SIG-M5 treated with dmso at 0.1 percent for 504 hours (cell line): ENCODE results near the gene TEDC1.
"Not testable (repeated sequence)": the region's sequence is repeated elsewhere in the genome, so short reads cannot be mapped to it uniquely, and the experiment has no call there.

Experiments
- DNase-seq: peaks from one replicate; lab custom pipeline; 2025; ENCODE audit not compliant: unreplicated experiment; lab: John Stamatoyannopoulos, UW

The TEDC1 gene

DNA sequence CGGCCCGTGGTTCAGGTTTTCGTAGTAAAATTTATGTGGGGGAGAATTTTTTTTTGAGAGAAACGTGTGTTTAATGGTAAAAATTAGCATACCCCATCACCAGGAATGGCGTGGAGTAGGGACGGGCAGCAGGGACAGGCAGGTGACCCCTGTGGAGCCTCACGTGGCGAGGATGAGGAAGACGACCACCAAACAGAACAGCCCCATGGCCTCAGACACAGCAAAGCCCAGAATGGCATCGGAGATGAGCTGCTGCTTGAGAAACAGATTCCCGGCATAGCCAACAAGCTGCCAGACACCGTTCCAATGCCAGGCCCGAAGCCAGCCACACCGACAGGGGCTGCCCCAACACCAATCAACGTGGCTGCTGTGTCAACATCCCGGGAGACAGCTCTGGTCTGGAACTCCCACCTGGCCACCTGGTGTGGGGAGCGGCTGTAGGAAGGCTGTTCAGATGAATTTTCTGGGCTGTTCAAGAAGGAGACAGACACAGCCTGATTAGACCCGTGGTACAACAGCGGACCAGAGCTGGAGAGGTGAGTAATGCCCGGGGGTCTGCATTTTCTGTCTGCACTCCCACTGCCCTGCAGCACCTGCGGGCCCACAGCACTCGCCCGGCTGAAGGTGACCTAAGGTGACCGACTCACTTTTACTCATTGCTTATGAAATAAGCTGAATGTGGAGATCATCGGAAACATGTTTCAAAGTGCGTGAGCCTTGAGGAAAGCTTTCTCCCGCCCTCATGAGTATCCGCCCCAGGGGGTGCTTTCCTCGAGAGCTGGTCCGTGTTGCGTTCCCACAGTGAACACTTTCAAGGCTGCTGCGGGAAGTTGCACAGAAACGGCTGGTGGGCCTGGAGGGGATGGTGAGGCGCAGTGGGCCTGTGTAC, 45.9 kb downstream of the TEDC1 start:
- DNase-seq, result no peak

GRCh38 chr14:105537580-105538474, 46.8 kb downstream of the TEDC1 start:
- no peak for DNase-seq

DNA sequence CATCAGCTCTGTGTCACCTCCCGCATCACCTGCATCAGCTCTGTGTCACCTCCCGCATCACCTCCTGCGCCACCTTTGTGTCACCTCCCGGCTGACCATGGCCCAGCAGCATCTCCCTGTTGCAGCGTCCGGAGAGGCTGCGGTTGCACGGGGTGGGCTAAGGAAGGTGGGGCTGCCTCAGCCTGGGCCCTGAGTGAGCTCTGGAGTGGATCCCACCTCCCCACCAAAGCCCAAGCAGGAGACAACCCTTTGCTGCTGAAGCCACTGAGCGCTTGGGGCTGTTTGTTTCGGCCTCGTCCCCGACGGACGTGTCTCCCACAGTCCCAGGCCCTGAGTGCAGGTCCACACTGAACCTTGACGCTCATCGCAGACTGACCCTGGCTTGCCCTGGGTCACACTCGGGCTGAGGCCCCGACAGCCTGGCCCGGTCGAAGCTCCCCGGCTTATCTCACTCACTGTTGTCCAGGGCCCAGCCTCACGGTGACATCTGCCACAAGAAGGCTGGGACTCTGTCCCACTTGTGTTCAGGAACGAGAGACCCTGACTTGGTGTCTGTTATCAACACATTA, 47.5 kb downstream of the TEDC1 start:
- no peak for DNase-seq

- DNase-seq, result no peak
Measured at GRCh38 chr14:105540811-105541210, 49.8 kb downstream of the TEDC1 start.

DNA sequence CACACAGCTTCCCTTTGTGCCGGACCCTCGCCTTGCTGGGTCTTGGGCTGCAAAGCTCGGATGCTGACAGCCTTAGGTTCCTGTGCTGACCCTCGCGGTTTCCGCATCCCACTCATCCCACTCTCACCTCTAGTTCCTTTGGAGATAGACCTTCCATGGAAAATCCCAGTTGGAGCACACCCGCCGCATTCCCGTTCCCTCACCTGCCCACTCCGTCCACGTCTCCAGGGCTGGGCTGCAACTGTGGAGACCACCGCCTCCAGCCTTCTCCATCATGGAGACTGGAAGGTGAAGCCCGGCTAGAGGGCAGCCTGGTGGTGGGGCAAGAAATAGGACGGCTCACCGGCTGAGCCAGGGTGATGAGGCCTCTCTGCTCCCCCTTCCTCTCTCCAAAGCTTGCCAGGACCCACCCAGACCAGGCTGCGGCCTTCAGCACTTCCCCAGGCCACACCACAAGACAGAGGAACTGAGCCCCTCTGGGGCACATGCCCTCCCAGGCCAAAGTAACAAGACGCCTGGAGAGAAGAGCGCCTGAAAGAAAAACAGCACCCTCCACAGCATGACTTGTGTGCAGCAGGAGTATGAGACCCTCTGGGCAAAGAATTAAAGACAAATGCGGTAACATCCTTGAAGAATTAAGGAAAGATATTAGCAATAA, 50.3 kb downstream of the TEDC1 start:
- no peak for DNase-seq

DNA sequence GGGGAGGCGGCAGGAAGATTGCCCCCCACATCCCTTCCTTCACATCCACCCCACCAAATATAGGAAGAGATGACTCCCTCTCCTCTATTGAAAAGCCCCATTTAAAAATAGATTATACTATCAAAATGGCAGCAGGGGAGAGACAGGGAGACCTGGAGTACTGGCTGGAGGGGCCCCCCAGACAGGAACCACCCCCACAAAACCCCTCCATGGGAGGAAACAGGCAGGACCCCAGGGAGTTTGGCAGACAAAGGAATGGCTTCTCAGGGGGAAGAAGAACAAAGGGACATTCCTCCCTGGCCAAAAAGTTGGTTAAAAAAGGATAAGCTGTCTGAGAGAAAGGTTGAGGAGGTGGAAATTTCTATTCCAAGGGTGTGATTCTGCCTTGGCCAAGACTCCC, 54.6 kb downstream of the TEDC1 start:
- not testable (repeated sequence) for DNase-seq

GRCh38 chr14:105546410-105546809, 55.4 kb downstream of the TEDC1 start:
- DNase-seq, result not testable (repeated sequence)

DNA sequence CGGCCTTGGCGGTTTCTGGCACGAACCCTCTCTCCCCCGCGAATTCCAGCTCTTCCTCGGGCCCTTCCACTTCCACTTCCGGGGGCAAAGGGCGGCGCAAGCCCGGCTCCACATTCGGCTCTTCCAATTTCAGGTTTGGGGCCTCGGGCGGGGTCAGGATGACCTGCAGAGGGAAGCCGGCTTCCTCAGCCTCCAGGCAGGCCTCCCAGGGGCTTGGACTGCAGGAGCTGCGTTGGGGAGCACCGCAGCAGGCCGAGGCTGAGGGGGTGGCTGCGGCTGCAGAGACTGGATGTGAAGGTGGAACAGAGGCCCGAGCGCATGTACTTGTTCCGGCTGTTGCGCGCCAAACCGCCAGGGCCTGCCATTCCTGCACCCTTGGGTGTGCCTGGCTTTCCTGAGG, 56.0 kb downstream of the TEDC1 start:
- not testable (repeated sequence) for DNase-seq

DNA sequence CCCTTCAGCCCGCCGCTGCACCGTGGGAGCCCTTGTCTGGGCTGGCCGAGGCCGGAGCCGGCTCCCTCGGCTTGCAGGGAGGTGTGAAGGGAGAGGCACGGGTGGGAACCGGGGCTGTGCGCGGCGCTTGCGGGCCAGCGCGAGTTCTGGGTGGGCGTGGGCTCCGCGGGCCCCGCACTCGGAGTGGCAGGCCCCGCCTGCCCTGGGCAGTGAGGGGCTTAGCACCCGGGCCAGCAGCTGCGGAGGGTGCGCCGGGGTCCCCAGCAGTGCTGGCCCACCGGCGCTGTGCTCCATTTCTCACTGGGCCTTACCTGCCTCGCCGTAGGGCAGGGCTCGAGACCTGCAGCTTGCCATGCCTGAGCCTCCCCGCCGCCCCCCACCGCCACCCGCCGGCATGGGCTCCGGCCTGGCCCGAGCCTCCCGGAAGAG, 56.7 kb downstream of the TEDC1 start:
- DNase-seq, result no peak
